Astrocyte (in vitro differentiated cells and primary cell): ENCODE results near the gene DGKZ. TPM values are rescaled to one million over a fixed set of nuclear protein-coding genes. Genes with fewer than 3 reads are reported as not detected.

Experiments
- DNase-seq: peaks from one replicate; pipeline ENCODE4 v3.0.0-alpha.2; 2010; ENCODE audit warnings: low read depth
- FAIRE-seq: peaks from 2 replicates; lab custom pipeline; 2011; peaks lifted over from hg19 to GRCh38; lab: Jason Lieb, UNC
- H2AFZ ChIP-seq: 2 replicates; pipeline ENCODE4 v1.6.0; 2012; ENCODE audit warnings: low read depth, low read length, inconsistent platforms
- H3K27ac ChIP-seq: 2 replicates; pipeline ENCODE4 v1.5.1; 2011; ENCODE audit warnings: low read depth, low read length, inconsistent platforms
- H3K27me3 ChIP-seq: 2 replicates; pipeline ENCODE4 v1.6.0; 2011; ENCODE audit warnings: low read length, inconsistent platforms; ENCODE audit not compliant: insufficient read depth
- H3K36me3 ChIP-seq: 2 replicates; pipeline ENCODE4 v1.5.1; 2011; ENCODE audit warnings: low read length, inconsistent platforms; ENCODE audit not compliant: insufficient read depth
- H3K4me1 ChIP-seq: 2 replicates; pipeline ENCODE4 v1.5.1; 2011; ENCODE audit warnings: low read length, inconsistent platforms; ENCODE audit not compliant: insufficient read depth
- H3K4me2 ChIP-seq: 2 replicates; pipeline ENCODE4 v1.6.0; 2012; ENCODE audit warnings: low read length, inconsistent platforms
- H3K4me3 ChIP-seq: 2 replicates; pipeline ENCODE4 v1.5.1; 2011; ENCODE audit warnings: low read depth, mild to moderate bottlenecking, low read length, inconsistent platforms; ENCODE audit not compliant: insufficient read depth
- H3K79me2 ChIP-seq: 2 replicates; pipeline ENCODE4 v1.6.0; 2012; ENCODE audit warnings: mild to moderate bottlenecking, low read length, inconsistent platforms; ENCODE audit not compliant: insufficient read depth
- H3K9ac ChIP-seq: 2 replicates; pipeline ENCODE4 v1.6.0; 2012; ENCODE audit warnings: mild to moderate bottlenecking, low read length, inconsistent platforms
- H3K9me3 ChIP-seq: 2 replicates; pipeline ENCODE4 v1.5.1; 2012; ENCODE audit warnings: low read depth, mild to moderate bottlenecking, low read length, inconsistent platforms; ENCODE audit not compliant: insufficient read depth
- H4K20me1 ChIP-seq: 2 replicates; pipeline ENCODE4 v1.6.0; 2012; ENCODE audit warnings: low read length, inconsistent platforms; ENCODE audit not compliant: insufficient read depth
- H3K27ac Mint-ChIP-seq: one replicate; pipeline ENCODE4 v1.8.0; 2021; ENCODE audit warnings: mild to moderate bottlenecking, mixed read lengths; ENCODE audit not compliant: unreplicated experiment
- H3K27me3 Mint-ChIP-seq: one replicate; pipeline ENCODE4 v1.8.0; 2021; ENCODE audit warnings: low read depth, mixed read lengths; ENCODE audit not compliant: unreplicated experiment
- H3K36me3 Mint-ChIP-seq: one replicate; pipeline ENCODE4 v1.8.0; 2021; ENCODE audit warnings: low read depth, mixed read lengths; ENCODE audit not compliant: unreplicated experiment
- H3K4me1 Mint-ChIP-seq: one replicate; pipeline ENCODE4 v1.8.0; 2021; ENCODE audit warnings: low read depth, mixed read lengths; ENCODE audit not compliant: unreplicated experiment
- H3K4me3 Mint-ChIP-seq: one replicate; pipeline ENCODE4 v1.8.0; 2021; ENCODE audit warnings: mild to moderate bottlenecking, moderate library complexity, mixed read lengths; ENCODE audit not compliant: unreplicated experiment
- H3K9me3 Mint-ChIP-seq: one replicate; pipeline ENCODE4 v1.8.0; 2021; ENCODE audit warnings: mild to moderate bottlenecking, mixed read lengths; ENCODE audit not compliant: unreplicated experiment
- EZH2 ChIP-seq: IDR thresholded peaks from 2 replicates; pipeline ENCODE4 v1.6.1; 2012; ENCODE audit warnings: mild to moderate bottlenecking, low read length, inconsistent platforms; ENCODE audit not compliant: insufficient read depth
- total RNA-seq: library from RNA; stranded (reverse); gene quantifications from 2 replicates; pipeline ENCODE4 v1.2.1, GENCODE V29; 2021
- TF ChIP-seq, protein P1 (sequence below): IDR thresholded peaks from 2 replicates; pipeline ENCODE4 v1.5.1; 2011; ENCODE audit warnings: low read depth, mild to moderate bottlenecking, inconsistent platforms, low read length, moderate library complexity; ENCODE audit not compliant: insufficient read depth

The DGKZ gene
- total RNA-seq, 1 donor from 2014 or later = 59.3 TPM

DNA sequence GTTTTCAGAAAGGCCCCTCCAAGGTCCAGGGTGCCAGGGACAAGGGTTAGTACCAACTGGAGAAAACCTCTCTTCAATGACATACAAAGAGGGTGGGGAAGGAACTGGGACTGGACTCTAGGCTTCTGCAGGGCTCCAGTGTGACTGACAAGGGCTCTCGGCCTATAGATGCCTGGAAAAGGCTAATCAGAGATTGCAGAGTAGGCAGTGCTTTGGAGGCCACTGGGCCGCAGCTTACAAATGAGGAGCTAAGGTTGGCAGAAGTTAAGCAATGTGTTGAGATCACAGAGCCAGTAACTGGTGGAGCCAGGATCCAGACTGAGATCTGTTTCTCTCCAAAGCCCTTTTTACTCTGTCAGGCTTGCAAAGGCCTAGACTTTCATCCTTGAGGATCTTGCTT is 7.4 kb upstream of the DGKZ start:
- FAIRE-seq = no peak
- no peak overlapping the region for H3K4me3 ChIP-seq
- Mint-ChIP-seq H3K4me3 (no peak overlapping the region), H3K36me3 (no peaks in the 10 kb centered on the region), H3K9me3 (no peaks in the 10 kb centered on the region), H3K27me3 (peaks cover 8% of the 10 kb centered on the region), H3K4me1 (peaks cover 20% of the 10 kb centered on the region), H3K27ac (no peak overlapping the region)
- H3K79me2 ChIP-seq = no peaks in the 10 kb centered on the region
- no peak for TF ChIP-seq EZH2
- TF ChIP-seq, protein P1, sequence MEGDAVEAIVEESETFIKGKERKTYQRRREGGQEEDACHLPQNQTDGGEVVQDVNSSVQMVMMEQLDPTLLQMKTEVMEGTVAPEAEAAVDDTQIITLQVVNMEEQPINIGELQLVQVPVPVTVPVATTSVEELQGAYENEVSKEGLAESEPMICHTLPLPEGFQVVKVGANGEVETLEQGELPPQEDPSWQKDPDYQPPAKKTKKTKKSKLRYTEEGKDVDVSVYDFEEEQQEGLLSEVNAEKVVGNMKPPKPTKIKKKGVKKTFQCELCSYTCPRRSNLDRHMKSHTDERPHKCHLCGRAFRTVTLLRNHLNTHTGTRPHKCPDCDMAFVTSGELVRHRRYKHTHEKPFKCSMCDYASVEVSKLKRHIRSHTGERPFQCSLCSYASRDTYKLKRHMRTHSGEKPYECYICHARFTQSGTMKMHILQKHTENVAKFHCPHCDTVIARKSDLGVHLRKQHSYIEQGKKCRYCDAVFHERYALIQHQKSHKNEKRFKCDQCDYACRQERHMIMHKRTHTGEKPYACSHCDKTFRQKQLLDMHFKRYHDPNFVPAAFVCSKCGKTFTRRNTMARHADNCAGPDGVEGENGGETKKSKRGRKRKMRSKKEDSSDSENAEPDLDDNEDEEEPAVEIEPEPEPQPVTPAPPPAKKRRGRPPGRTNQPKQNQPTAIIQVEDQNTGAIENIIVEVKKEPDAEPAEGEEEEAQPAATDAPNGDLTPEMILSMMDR = no peak
- H3K36me3 ChIP-seq = no peaks in the 10 kb centered on the region
- peaks cover 8% of the 10 kb centered on the region for H3K4me1 ChIP-seq
- no peaks in the 10 kb centered on the region for H3K27me3 ChIP-seq
- H3K4me2 ChIP-seq = no peak overlapping the region
- H3K9me3 ChIP-seq = no peaks in the 10 kb centered on the region
- no peak overlapping the region for H3K27ac ChIP-seq
- no peak overlapping the region for H2AFZ ChIP-seq
- no peak overlapping the region for H3K9ac ChIP-seq
- H4K20me1 ChIP-seq = no peaks in the 10 kb centered on the region
- no peak for DNase-seq

DNA sequence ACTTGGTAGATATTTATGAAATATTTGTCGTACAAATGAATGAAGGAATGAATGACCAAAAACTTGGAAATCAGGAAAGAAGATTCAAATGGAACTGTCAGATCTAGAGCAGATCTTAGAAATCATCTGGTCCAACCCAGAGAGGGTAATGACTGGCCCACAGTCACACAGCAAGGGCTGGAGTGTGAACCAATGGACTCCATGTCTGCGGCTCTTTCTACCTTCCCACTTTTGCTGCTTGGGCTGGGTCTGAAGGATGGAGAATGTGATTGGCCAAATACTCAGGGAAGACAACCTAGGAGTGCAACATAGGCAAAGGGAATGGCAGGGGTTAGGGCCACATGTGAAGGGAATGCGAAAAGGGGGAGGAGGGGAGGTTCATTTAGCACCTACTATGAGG is 5.8 kb upstream of the DGKZ start:
- Mint-ChIP-seq H3K4me1 (peaks cover 20% of the 10 kb centered on the region), H3K4me3 (no peak overlapping the region), H3K36me3 (no peaks in the 10 kb centered on the region), H3K27me3 (peaks cover 5% of the 10 kb centered on the region), H3K27ac (no peak overlapping the region), H3K9me3 (no peaks in the 10 kb centered on the region)
- Histone ChIP-seq H3K9me3 (no peaks in the 10 kb centered on the region), H2AFZ (no peak overlapping the region), H3K4me3 (no peak overlapping the region), H3K79me2 (no peaks in the 10 kb centered on the region), H3K27me3 (no peaks in the 10 kb centered on the region), H3K9ac (no peak overlapping the region), H3K4me1 (peaks cover 15% of the 10 kb centered on the region), H3K36me3 (no peaks in the 10 kb centered on the region), H4K20me1 (no peaks in the 10 kb centered on the region), H3K4me2 (no peak overlapping the region), H3K27ac (no peak overlapping the region)
- FAIRE-seq (no peak), DNase-seq (no peak)
- TF ChIP-seq EZH2 = no peak
- TF ChIP-seq, protein P1 = no peak

DNA sequence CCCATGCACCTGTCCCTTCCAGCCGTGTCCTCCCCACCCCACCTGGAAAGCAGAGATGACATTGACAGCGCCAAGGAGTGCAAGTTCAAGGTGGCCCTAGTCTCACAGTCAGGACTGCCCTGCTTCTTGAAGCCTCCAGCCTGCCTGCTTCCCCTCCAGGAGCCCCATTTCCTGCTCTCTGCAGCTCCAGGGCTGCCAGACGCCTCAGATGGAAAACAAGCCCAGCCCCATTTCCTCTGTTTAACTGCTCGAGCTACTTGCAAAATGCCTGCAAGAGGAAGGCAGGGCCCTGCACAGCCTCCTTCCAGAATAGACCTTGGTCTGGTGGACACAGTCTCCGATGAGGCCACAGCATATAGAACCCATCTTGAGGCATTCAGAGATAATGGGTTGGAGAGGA is 5.0 kb upstream of the DGKZ start:
- Histone ChIP-seq H3K36me3 (no peaks in the 10 kb centered on the region), H3K9ac (no peak overlapping the region), H3K9me3 (no peaks in the 10 kb centered on the region), H3K4me1 (peaks cover 15% of the 10 kb centered on the region), H2AFZ (no peak overlapping the region), H3K4me3 (no peak overlapping the region), H3K27ac (no peak overlapping the region), H4K20me1 (no peaks in the 10 kb centered on the region), H3K79me2 (no peaks in the 10 kb centered on the region), H3K4me2 (no peak overlapping the region), H3K27me3 (no peaks in the 10 kb centered on the region)
- Mint-ChIP-seq H3K27me3 (peaks cover 2% of the 10 kb centered on the region), H3K4me3 (no peak overlapping the region), H3K36me3 (no peaks in the 10 kb centered on the region), H3K9me3 (no peaks in the 10 kb centered on the region), H3K27ac (no peak overlapping the region), H3K4me1 (peaks cover 25% of the 10 kb centered on the region)
- no peak for FAIRE-seq
- no peak for DNase-seq
- TF ChIP-seq EZH2 = no peak
- TF ChIP-seq, protein P1 = no peak
